ENCODE data around the gene SLIT1. TPM values are rescaled to one million over a fixed set of nuclear protein-coding genes. Genes with fewer than 3 reads are reported as not detected.

Gene SLIT1
- total RNA-seq, 4 donors from 2014 or later: under 0.01 to 0.78 (median 0.15) TPM

GRCh38 chr10:97222326-97222961 lies 36.7 kb upstream of the SLIT1 start:
- 76 to 84% methylated on average over 6 of the region's 6 CpGs for WGBS, 2 donors
- Histone ChIP-seq H3K27me3 (no peaks in the 10 kb centered on the region), H3K9me3 (no peaks in the 10 kb centered on the region), H3K36me3 (no peaks in the 10 kb centered on the region), H3K4me1 (no peaks in the 10 kb centered on the region), H3K4me3 (replicated peaks in 1 of 3) (no peak overlapping the region), H3K27ac (no peak overlapping the region)
- peak in 1 of 2 donors; percentile 10 for DNase-seq
- intact Hi-C loops (cut with DNase I): no loop called here
- TF ChIP-seq POLR2A (IDR thresholded peaks at IDR 0.05): no peak
- TF ChIP-seq, protein P1, sequence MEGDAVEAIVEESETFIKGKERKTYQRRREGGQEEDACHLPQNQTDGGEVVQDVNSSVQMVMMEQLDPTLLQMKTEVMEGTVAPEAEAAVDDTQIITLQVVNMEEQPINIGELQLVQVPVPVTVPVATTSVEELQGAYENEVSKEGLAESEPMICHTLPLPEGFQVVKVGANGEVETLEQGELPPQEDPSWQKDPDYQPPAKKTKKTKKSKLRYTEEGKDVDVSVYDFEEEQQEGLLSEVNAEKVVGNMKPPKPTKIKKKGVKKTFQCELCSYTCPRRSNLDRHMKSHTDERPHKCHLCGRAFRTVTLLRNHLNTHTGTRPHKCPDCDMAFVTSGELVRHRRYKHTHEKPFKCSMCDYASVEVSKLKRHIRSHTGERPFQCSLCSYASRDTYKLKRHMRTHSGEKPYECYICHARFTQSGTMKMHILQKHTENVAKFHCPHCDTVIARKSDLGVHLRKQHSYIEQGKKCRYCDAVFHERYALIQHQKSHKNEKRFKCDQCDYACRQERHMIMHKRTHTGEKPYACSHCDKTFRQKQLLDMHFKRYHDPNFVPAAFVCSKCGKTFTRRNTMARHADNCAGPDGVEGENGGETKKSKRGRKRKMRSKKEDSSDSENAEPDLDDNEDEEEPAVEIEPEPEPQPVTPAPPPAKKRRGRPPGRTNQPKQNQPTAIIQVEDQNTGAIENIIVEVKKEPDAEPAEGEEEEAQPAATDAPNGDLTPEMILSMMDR (IDR thresholded peaks at IDR 0.05): no peak

DNA sequence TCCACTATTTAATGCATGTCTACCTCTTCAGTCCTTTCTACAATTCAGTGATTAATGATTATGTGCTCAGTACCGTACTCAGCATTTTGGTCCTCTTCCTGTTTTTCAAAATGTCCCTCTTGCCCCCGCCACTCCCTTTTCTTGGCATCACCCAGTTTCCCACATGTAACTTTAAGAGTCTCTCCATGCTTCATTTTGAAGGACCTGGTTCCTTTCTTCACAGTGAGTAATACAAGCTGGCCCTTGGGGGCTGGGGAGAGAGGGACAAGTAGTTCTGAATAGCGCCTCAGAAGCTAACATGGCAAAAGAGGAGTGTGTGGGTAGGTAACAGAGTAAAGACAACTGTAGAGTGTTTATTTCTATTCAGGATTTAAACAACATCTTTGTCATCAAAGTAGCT lies 34.6 kb upstream of the SLIT1 start:
- no peak for DNase-seq
- no peak for TF ChIP-seq POLR2A (IDR thresholded peaks at IDR 0.05)
- TF ChIP-seq, protein P1 (IDR thresholded peaks at IDR 0.05): no peak
- H3K36me3 ChIP-seq: no peaks in the 10 kb centered on the region
- intact Hi-C loops (cut with DNase I): no loop called here
- no peaks in the 10 kb centered on the region for H3K27me3 ChIP-seq
- no peak overlapping the region for H3K27ac ChIP-seq
- no peak overlapping the region for H3K4me3 ChIP-seq (replicated peaks in 1 of 3)
- no peaks in the 10 kb centered on the region for H3K9me3 ChIP-seq
- WGBS, 2 donors: 75 to 77% methylated on average over 3 of the region's 3 CpGs
- no peaks in the 10 kb centered on the region for H3K4me1 ChIP-seq

DNA sequence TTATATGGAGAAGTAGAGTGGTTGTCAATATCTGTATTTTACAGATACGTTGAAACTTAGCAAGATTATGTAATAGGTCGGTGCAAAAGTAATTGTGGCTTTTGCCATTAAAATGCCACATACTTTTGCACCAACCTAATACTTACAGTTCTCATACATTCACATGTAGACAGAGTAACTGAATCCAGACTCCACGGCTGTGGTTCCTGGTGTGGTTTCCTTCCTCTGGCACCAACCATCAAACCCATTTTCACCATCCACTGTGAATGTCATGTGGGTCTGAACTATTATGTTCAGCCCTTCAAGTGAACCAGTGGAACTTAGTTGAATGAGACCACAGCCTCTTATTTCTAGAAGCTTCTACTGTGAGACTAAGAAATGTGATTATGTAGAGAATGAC lies 31.5 kb upstream of the SLIT1 start:
- Histone ChIP-seq H3K4me1 (no peaks in the 10 kb centered on the region), H3K27ac (no peak overlapping the region), H3K4me3 (replicated peaks in 1 of 3) (no peak overlapping the region), H3K36me3 (no peaks in the 10 kb centered on the region), H3K27me3 (no peaks in the 10 kb centered on the region), H3K9me3 (no peaks in the 10 kb centered on the region)
- no peak for TF ChIP-seq POLR2A (IDR thresholded peaks at IDR 0.05)
- TF ChIP-seq, protein P1 (IDR thresholded peaks at IDR 0.05): no peak
- intact Hi-C loops (cut with DNase I): no loop called here
- DNase-seq: no peak
- WGBS, 2 donors: 77 to 87% methylated on average over 3 of the region's 3 CpGs

DNA sequence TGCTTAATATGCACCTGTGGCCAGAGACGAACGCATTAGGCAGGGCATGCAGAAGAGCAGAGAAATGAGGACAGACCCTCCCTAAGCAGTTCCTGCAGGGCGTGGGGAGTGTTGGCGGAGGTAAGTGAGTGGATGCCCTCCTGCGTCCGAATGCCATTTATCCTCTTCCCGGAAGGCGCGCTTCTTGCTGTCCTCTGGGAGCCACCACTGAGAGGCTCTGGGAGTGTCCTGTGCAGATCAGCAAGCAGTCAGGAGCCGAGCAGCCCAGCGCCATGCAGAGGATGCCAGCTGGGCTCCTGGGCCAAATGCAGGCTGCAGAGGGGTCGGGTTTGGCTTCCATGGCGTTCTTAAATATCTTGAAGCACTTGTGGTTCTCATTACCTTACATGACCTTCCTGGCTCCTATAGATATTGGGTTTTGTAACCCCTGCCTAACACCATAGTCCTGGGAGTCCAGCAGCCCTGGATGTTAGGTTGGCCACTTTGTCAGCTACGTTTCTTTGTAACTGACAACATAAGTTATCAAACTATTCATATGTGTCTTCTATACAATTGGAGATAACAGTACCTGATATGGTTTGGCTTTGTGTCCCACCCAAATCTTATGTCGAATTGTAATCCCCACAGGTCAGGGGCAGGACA lies 30.0 kb upstream of the SLIT1 start:
- H3K36me3 ChIP-seq: no peaks in the 10 kb centered on the region
- intact Hi-C loops (cut with DNase I): no loop called here
- H3K4me1 ChIP-seq: no peaks in the 10 kb centered on the region
- 85 to 91% methylated on average over 15 of the region's 15 CpGs for WGBS, 2 donors
- H3K9me3 ChIP-seq: no peaks in the 10 kb centered on the region
- no peak overlapping the region for H3K4me3 ChIP-seq (replicated peaks in 1 of 3)
- no peak overlapping the region for H3K27ac ChIP-seq
- no peak for TF ChIP-seq POLR2A (IDR thresholded peaks at IDR 0.05)
- TF ChIP-seq, protein P1 (IDR thresholded peaks at IDR 0.05): no peak
- no peaks in the 10 kb centered on the region for H3K27me3 ChIP-seq
- DNase-seq: no peak

GRCh38 chr10:97213431-97213830 lies 27.7 kb upstream of the SLIT1 start:
- Histone ChIP-seq H3K36me3 (no peaks in the 10 kb centered on the region), H3K9me3 (no peaks in the 10 kb centered on the region), H3K4me3 (replicated peaks in 1 of 3) (no peak overlapping the region), H3K27ac (no peak overlapping the region), H3K4me1 (no peaks in the 10 kb centered on the region), H3K27me3 (no peaks in the 10 kb centered on the region)
- intact Hi-C loops (cut with DNase I): loop anchor here (5.0 kb wide), 1 partner anchor 141 kb away; no protein-coding TSS in a partner anchor
- 71 to 72% methylated on average over 9 of the region's 9 CpGs for WGBS, 2 donors
- no peak for DNase-seq
- TF ChIP-seq, protein P1 (IDR thresholded peaks at IDR 0.05): no peak
- no peak for TF ChIP-seq POLR2A (IDR thresholded peaks at IDR 0.05)

Data from thyroid gland (tissue), 4 donors.